Measurements from ENCODE around the gene PNMT. TPM values are rescaled to one million over a fixed set of nuclear protein-coding genes. Genes with fewer than 3 reads are reported as not detected.
A peak's percentile ranks its signal among the peaks of the same experiment; 100 is the strongest.

Gene PNMT
- total and polyA plus RNA-seq, 2 of the 13 experiments (the other 11 are each of a cell fraction or from before 2014, with no cell fraction given) = 0.25 TPM; not detected in 1

DNA sequence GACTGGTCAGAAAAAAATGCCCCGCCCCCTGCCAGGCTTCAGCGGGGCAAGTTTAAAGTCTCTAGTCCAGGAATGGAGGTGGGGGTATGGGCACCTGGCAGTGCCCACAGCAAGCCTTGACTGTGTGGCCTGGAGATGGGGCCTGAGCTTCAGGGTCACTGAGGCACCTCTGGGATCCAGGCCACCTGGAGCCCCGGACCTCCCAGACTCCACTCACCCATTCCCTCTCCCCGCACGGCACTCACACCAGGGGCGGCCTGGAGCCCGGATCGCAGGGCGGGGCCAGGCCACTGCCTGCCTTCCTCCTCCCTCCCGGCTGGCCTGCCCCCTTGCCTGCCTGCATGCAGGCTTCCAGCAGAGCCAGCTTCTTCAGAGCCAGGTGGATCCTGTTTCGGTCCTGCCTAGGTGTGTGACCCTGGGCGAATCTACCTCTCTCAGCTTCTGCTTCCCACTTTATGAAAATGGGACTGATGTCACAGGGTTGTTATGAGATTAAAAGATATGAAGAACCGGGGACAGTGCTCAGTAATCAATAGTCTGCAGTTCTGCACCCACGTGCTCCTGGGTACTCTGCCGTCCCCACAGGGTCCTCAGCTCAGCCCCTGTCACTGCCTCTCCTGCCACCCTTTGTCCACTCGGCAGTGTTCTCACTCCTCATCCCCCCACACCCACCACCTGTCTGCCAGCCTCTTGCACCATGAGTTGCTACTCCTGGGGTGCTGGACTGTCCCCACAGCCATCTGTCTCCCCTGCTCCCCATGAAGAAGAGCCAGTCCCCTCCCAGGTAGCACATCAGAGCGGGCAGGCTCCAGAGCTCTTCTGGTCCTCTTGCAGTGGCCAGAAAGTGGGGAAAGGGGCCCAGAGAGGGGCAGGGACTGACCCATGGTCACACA lies 4.3 kb upstream of the PNMT start (continued):
- TF ChIP-seq SATB2 (CRISPR knock-in tag; IDR thresholded peaks at IDR 0.05) (no peak), ZNF557 (CRISPR knock-in tag; IDR thresholded peaks at IDR 0.05) (no peak), NR2F6 (IDR thresholded peaks at IDR 0.05) (no peak), NR2F6 (CRISPR knock-in tag; IDR thresholded peaks at IDR 0.05) (0 out of 2 replicates have a peak, but pooled peaks have one; percentile 10), ZFP41 (CRISPR knock-in tag; IDR thresholded peaks at IDR 0.05; ENCODE audit: borderline replicate concordance) (no peak), AGO2 (optimal IDR thresholded peaks at IDR 0.05; ENCODE audit: low read depth, low read length) (peak; percentile 78), MAFF (IDR thresholded peaks at IDR 0.05; ENCODE audit: low read depth, low read length) (no peak), FOXA3 (CRISPR knock-in tag; IDR thresholded peaks at IDR 0.05) (no peak), KLF16 (CRISPR knock-in tag; IDR thresholded peaks at IDR 0.05) (peak in 1 of 2 experiments; percentile 54; a peak in 1 of 4 replicates), HDAC2 (CRISPR knock-in tag; IDR thresholded peaks at IDR 0.05) (no peak), ZFP62 (CRISPR knock-in tag; IDR thresholded peaks at IDR 0.05) (no peak), ZNF124 (CRISPR knock-in tag; IDR thresholded peaks at IDR 0.05) (no peak), ZNF530 (CRISPR knock-in tag; IDR thresholded peaks at IDR 0.05; ENCODE audit: low read depth) (no peak), ZNF605 (CRISPR knock-in tag; IDR thresholded peaks at IDR 0.05) (no peak), GTF2F1 (IDR thresholded peaks at IDR 0.05; ENCODE audit: low read length) (no peak), ZFP36L2 (CRISPR knock-in tag; IDR thresholded peaks at IDR 0.05) (no peak), ZNF180 (CRISPR knock-in tag; IDR thresholded peaks at IDR 0.05; ENCODE audit: borderline replicate concordance, low read depth) (no peak), ZNF816 (CRISPR knock-in tag; IDR thresholded peaks at IDR 0.05; ENCODE audit: borderline replicate concordance) (no peak), ZSCAN25 (CRISPR knock-in tag; IDR thresholded peaks at IDR 0.05) (no peak)
- TF ChIP-seq, protein P1, sequence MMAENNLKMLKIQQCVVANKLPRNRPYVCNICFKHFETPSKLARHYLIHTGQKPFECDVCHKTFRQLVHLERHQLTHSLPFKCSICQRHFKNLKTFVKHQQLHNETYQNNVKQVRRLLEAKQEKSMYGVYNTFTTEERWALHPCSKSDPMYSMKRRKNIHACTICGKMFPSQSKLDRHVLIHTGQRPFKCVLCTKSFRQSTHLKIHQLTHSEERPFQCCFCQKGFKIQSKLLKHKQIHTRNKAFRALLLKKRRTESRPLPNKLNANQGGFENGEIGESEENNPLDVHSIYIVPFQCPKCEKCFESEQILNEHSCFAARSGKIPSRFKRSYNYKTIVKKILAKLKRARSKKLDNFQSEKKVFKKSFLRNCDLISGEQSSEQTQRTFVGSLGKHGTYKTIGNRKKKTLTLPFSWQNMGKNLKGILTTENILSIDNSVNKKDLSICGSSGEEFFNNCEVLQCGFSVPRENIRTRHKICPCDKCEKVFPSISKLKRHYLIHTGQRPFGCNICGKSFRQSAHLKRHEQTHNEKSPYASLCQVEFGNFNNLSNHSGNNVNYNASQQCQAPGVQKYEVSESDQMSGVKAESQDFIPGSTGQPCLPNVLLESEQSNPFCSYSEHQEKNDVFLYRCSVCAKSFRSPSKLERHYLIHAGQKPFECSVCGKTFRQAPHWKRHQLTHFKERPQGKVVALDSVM (CRISPR knock-in tag; IDR thresholded peaks at IDR 0.05) = peak; percentile 77
- TF ChIP-seq, protein P2, sequence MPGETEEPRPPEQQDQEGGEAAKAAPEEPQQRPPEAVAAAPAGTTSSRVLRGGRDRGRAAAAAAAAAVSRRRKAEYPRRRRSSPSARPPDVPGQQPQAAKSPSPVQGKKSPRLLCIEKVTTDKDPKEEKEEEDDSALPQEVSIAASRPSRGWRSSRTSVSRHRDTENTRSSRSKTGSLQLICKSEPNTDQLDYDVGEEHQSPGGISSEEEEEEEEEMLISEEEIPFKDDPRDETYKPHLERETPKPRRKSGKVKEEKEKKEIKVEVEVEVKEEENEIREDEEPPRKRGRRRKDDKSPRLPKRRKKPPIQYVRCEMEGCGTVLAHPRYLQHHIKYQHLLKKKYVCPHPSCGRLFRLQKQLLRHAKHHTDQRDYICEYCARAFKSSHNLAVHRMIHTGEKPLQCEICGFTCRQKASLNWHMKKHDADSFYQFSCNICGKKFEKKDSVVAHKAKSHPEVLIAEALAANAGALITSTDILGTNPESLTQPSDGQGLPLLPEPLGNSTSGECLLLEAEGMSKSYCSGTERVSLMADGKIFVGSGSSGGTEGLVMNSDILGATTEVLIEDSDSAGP (CRISPR knock-in tag; IDR thresholded peaks at IDR 0.05; ENCODE audit: borderline replicate concordance) = peak; percentile 34; the same call in 1 of the 2 replicates
- TF ChIP-seq, protein P3, sequence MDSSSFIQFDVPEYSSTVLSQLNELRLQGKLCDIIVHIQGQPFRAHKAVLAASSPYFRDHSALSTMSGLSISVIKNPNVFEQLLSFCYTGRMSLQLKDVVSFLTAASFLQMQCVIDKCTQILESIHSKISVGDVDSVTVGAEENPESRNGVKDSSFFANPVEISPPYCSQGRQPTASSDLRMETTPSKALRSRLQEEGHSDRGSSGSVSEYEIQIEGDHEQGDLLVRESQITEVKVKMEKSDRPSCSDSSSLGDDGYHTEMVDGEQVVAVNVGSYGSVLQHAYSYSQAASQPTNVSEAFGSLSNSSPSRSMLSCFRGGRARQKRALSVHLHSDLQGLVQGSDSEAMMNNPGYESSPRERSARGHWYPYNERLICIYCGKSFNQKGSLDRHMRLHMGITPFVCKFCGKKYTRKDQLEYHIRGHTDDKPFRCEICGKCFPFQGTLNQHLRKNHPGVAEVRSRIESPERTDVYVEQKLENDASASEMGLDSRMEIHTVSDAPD (CRISPR knock-in tag; IDR thresholded peaks at IDR 0.05) = no peak
